DND-41 (cell line): ENCODE data around the gene FAM135A.

Experiments used
- ATAC-seq: fragments of 200-7000 bp; cut with Tn5 transposase; 3 replicates; pipeline ENCODE4 v1.9.1; 2021; ENCODE audit warnings: low read depth; ENCODE audit not compliant: insufficient read depth
- DNase-seq: peaks from one replicate; pipeline ENCODE4 v3.0.0-alpha.2; 2020
- H2AFZ ChIP-seq: 2 replicates; pipeline ENCODE4 v1.6.0; 2012; ENCODE audit warnings: low read depth, low read length
- H3K27ac ChIP-seq: 2 replicates; pipeline ENCODE4 v1.5.1; 2012; ENCODE audit warnings: low read length, inconsistent platforms
- H3K27me3 ChIP-seq: fragments of 200-600 bp; sonication (generic); 2 replicates; pipeline ENCODE4 v1.6.0; 2012; ENCODE audit warnings: low read length, mild to moderate bottlenecking, inconsistent platforms; ENCODE audit not compliant: insufficient read depth, poor library complexity
- H3K36me3 ChIP-seq: 2 replicates; pipeline ENCODE4 v1.5.1; 2012; ENCODE audit warnings: low read length, inconsistent platforms; ENCODE audit not compliant: insufficient read depth
- H3K4me1 ChIP-seq: 2 replicates; pipeline ENCODE4 v1.5.1; 2012; ENCODE audit warnings: mild to moderate bottlenecking, low read length; ENCODE audit not compliant: insufficient read depth
- H3K4me2 ChIP-seq: 2 replicates; pipeline ENCODE4 v1.6.0; 2012; ENCODE audit warnings: mild to moderate bottlenecking, moderate library complexity, low read length, inconsistent platforms; ENCODE audit not compliant: insufficient read depth
- H3K4me3 ChIP-seq, 2 experiments: fragments of 200-600 bp in 1 of 2; shearing (Covaris generic) in 1 of 2; 2 replicates each; pipeline ENCODE4 v1.5.1; 2012 to 2016; ENCODE audit warnings: inconsistent platforms in 2 of 2, low read length in 2 of 2, mild to moderate bottlenecking in 2 of 2, low read depth in 1 of 2, moderate library complexity in 1 of 2
- H3K79me2 ChIP-seq: 2 replicates; pipeline ENCODE4 v1.6.0; 2012; ENCODE audit warnings: low read length, inconsistent platforms; ENCODE audit not compliant: insufficient read depth
- H3K9ac ChIP-seq: 2 replicates; pipeline ENCODE4 v1.6.0; 2012; ENCODE audit warnings: low read depth, mild to moderate bottlenecking, inconsistent platforms, low read length, moderate library complexity
- H3K9me3 ChIP-seq: 2 replicates; pipeline ENCODE4 v1.5.1; 2012; ENCODE audit warnings: low read length, moderate library complexity, mild to moderate bottlenecking, inconsistent platforms; ENCODE audit not compliant: insufficient read depth, severe bottlenecking
- H4K20me1 ChIP-seq: 2 replicates; pipeline ENCODE4 v1.6.0; 2012; ENCODE audit warnings: low read length; ENCODE audit not compliant: insufficient read depth
- EZH2 ChIP-seq: IDR thresholded peaks from 3 replicates; pipeline ENCODE4 v1.6.1; 2012; ENCODE audit warnings: borderline replicate concordance, low read depth, mild to moderate bottlenecking, moderate library complexity, low read length, inconsistent platforms; ENCODE audit not compliant: severe bottlenecking
- TF ChIP-seq, protein P1 (sequence below): IDR thresholded peaks from 2 replicates; pipeline ENCODE4 v1.5.1; 2012; ENCODE audit warnings: borderline replicate concordance, low read length, moderate library complexity, mild to moderate bottlenecking; ENCODE audit not compliant: poor library complexity, severe bottlenecking; ENCODE audit errors: extremely low read depth

FAM135A gene

DNA sequence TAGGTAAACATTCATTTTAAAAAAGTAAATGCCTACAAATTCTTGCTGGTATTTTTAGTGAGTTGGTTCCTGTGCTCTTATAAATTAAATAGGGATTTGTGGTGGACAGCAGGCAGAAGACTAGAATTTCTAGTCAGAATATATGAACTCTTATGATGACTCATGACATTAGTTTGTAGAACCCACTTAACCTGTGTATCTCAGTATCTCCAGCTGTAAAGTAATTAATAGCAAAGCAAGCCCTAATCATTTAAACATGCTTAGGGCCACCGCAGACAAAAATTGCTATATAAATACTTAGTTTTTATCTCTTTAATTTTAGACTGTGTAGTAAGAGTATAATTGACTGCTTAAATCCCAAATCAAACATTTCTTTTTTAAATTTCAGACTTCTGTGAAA is 2.4 kb downstream of the FAM135A start:
- Histone ChIP-seq H3K4me2 (no peak overlapping the region), H3K4me3 (no peak overlapping the region), H4K20me1 (no peaks in the 10 kb centered on the region), H3K79me2 (peaks cover 2% of the 10 kb centered on the region; the same call in 1 of the 2 replicates), H2AFZ (no peak overlapping the region), H3K9me3 (no peaks in the 10 kb centered on the region), H3K27me3 (no peaks in the 10 kb centered on the region), H3K27ac (no peak overlapping the region), H3K36me3 (no peaks in the 10 kb centered on the region; the same call in 1 of the 2 replicates), H3K9ac (no peak overlapping the region), H3K4me1 (peaks cover 24% of the 10 kb centered on the region)
- ATAC-seq (no peak), DNase-seq (no peak)
- no peak for TF ChIP-seq EZH2
- TF ChIP-seq, protein P1, sequence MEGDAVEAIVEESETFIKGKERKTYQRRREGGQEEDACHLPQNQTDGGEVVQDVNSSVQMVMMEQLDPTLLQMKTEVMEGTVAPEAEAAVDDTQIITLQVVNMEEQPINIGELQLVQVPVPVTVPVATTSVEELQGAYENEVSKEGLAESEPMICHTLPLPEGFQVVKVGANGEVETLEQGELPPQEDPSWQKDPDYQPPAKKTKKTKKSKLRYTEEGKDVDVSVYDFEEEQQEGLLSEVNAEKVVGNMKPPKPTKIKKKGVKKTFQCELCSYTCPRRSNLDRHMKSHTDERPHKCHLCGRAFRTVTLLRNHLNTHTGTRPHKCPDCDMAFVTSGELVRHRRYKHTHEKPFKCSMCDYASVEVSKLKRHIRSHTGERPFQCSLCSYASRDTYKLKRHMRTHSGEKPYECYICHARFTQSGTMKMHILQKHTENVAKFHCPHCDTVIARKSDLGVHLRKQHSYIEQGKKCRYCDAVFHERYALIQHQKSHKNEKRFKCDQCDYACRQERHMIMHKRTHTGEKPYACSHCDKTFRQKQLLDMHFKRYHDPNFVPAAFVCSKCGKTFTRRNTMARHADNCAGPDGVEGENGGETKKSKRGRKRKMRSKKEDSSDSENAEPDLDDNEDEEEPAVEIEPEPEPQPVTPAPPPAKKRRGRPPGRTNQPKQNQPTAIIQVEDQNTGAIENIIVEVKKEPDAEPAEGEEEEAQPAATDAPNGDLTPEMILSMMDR, result no peak

DNA sequence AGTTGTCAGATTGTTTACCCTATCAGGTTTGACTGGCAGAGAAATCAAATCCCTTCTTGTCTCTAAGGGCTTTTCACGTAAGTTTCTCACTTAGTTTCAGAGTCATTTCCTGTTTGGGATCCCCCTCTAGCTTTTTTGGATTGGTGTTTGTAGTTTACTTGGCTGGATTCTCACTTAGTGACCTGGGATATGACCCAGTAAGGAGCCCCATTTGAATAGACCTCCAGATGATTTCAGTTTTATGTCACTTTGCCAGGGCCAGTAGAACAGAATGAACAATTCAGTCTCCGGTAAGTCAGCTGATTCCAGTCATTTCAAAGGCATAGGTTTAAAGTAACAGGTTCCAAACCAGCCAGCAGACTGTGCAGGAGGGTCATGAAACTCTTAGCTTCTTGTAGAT is 8.2 kb downstream of the FAM135A start:
- Histone ChIP-seq H3K79me2 (no peaks in the 10 kb centered on the region), H3K9me3 (no peaks in the 10 kb centered on the region), H3K27ac (no peak overlapping the region), H3K36me3 (no peaks in the 10 kb centered on the region), H2AFZ (no peak overlapping the region), H3K4me3 (no peak overlapping the region), H3K4me1 (no peaks in the 10 kb centered on the region), H3K4me2 (no peak overlapping the region), H4K20me1 (no peaks in the 10 kb centered on the region), H3K27me3 (no peaks in the 10 kb centered on the region), H3K9ac (no peak overlapping the region)
- no peak for ATAC-seq
- no peak for TF ChIP-seq EZH2
- TF ChIP-seq, protein P1, result no peak
- no peak for DNase-seq

DNA sequence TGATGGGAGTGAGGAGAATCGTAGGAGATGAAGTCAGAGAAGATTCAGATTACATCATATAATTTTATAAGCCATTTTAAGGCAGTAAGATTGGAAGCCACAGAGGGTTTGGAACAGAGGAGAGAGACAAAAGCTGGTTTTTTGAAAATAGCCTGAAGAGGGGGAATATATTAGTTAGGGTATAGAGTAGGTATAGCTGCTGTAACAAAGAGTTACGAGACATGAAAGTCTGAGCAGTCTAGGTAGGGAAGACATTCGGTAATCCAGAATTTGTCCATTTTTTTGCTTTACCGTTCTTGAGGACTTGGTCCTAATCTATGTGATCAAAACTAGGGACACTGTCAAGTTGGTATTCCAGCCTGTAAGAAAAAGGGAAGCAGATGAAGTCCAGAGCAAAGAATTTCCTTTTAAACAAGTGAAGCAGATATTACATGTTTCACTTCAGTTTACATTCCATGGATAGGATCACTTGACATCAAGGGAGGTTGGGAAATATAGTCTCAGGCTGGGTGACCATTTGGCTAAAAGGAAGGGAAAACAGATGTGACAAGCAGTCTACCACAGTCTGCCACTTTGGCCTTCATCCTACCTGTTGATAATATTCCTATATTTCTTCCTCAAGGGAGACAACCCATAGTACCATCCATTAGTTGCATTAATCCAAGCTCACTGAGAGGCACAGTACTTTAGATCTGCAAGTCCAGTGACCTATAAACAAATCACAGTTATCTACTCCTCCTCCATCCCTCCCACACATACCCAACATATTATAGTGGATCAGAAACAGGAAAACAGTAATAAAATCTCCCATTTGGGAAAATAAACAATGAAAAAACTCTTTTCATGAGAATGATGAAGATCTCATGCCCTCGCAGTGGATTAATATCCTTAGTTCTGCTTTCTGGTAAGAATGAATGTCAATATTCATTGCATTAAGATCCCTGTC is 10.2 kb downstream of the FAM135A start:
- H3K27ac ChIP-seq, result no peak overlapping the region
- no peak overlapping the region for H2AFZ ChIP-seq
- H3K79me2 ChIP-seq, result no peaks in the 10 kb centered on the region
- no peak for DNase-seq
- no peaks in the 10 kb centered on the region for H3K4me1 ChIP-seq
- no peaks in the 10 kb centered on the region for H3K36me3 ChIP-seq
- TF ChIP-seq, protein P1, result no peak
- no peak for TF ChIP-seq EZH2
- H3K9me3 ChIP-seq, result no peaks in the 10 kb centered on the region
- no peaks in the 10 kb centered on the region for H4K20me1 ChIP-seq
- ATAC-seq, result no peak
- no peak overlapping the region for H3K9ac ChIP-seq
- no peak overlapping the region for H3K4me3 ChIP-seq
- H3K27me3 ChIP-seq, result no peaks in the 10 kb centered on the region
- no peak overlapping the region for H3K4me2 ChIP-seq
